SU-DHL-6 (cell line): Measurements from ENCODE around the gene SPEF1.

Source experiments
- H2AFZ ChIP-seq: fragments of 200-600 bp; sonication (generic); 2 replicates; pipeline ENCODE4 v1.6.1; 2014; ENCODE audit warnings: low read depth, mild to moderate bottlenecking, moderate library complexity, mixed read lengths, antibody characterized with exemption, low read length; ENCODE audit not compliant: severe bottlenecking
- H3F3A ChIP-seq: fragments of 200-600 bp; shearing (Covaris generic); 2 replicates; pipeline ENCODE4 v1.6.0; 2016; ENCODE audit warnings: antibody characterized with exemption, mild to moderate bottlenecking; ENCODE audit not compliant: insufficient read depth
- H3K27ac ChIP-seq: fragments of 200-600 bp; sonication (generic); 2 replicates; pipeline ENCODE4 v1.5.1; 2016; ENCODE audit warnings: low read depth, mild to moderate bottlenecking, low read length, moderate library complexity, mixed read lengths
- H3K27me3 ChIP-seq: fragments of 200-600 bp; sonication (generic), shearing (Covaris generic); 2 replicates; pipeline ENCODE4 v1.6.0; 2014; ENCODE audit warnings: mild to moderate bottlenecking, low read length
- H3K36me3 ChIP-seq: fragments of 200-600 bp; sonication (generic); 2 replicates; pipeline ENCODE4 v1.6.1; 2014; ENCODE audit warnings: mild to moderate bottlenecking, low read length, mixed read lengths
- H3K4me2 ChIP-seq: fragments of 300-600, 200-600 bp; shearing (Covaris generic), sonication (generic); 2 replicates; pipeline ENCODE4 v1.6.0; 2014; ENCODE audit warnings: low read length, low read depth, mild to moderate bottlenecking; ENCODE audit not compliant: poor library complexity, severe bottlenecking
- H3K4me3 ChIP-seq: fragments of 200-600 bp; sonication (generic); 2 replicates; pipeline ENCODE4 v1.5.1; 2014; ENCODE audit warnings: antibody characterized with exemption, low read length, mild to moderate bottlenecking, mixed read lengths; ENCODE audit not compliant: insufficient read depth, poor library complexity, severe bottlenecking
- H3K79me2 ChIP-seq: fragments of 200-600 bp; sonication (generic); 2 replicates; pipeline ENCODE4 v1.6.1; 2014; ENCODE audit warnings: mild to moderate bottlenecking, low read length, moderate library complexity; ENCODE audit not compliant: insufficient read depth
- H3K9ac ChIP-seq: fragments of 200-600 bp; sonication (generic); 2 replicates; pipeline ENCODE4 v1.7.0; 2014; ENCODE audit warnings: mild to moderate bottlenecking, low read length
- H3K9me2 ChIP-seq: fragments of 200-600 bp; sonication (generic); replicated peaks from 2 replicates; pipeline ENCODE4 v1.6.1; 2014; ENCODE audit warnings: low read length; ENCODE audit not compliant: insufficient read depth
- H3K9me3 ChIP-seq: fragments of 200-600 bp; sonication (generic); 2 replicates; pipeline ENCODE4 v1.6.1; 2014; ENCODE audit warnings: low read length, mixed read lengths; ENCODE audit not compliant: insufficient read depth
- H4K20me1 ChIP-seq: fragments of 200-600 bp; sonication (generic); 2 replicates; pipeline ENCODE4 v1.6.1; 2014; ENCODE audit warnings: low read depth, mild to moderate bottlenecking, antibody characterized with exemption, low read length, moderate library complexity, mixed read lengths
- CTCF ChIP-seq: fragments of 200-600 bp; sonication (generic); IDR thresholded peaks from one replicate; pipeline ENCODE4 v1.5.1; 2017; ENCODE audit warnings: antibody characterized with exemption, mild to moderate bottlenecking, low read length, moderate library complexity; ENCODE audit not compliant: insufficient read depth, poor library complexity, severe bottlenecking
- EZH2phosphoT487 ChIP-seq: fragments of 200-600 bp; sonication (generic), shearing (Covaris generic); conservative IDR thresholded peaks from 2 replicates; pipeline ENCODE4 v1.6.1; 2018; ENCODE audit warnings: mild to moderate bottlenecking, antibody characterized with exemption, low read length, moderate library complexity, mixed read lengths

The SPEF1 gene

GRCh38 chr20:3759316-3759823 lies 21.9 kb downstream of the SPEF1 start:
- Histone ChIP-seq H3K79me2 (peaks cover 20% of the 10 kb centered on the region), H4K20me1 (no peaks in the 10 kb centered on the region), H3K9me3 (no peaks in the 10 kb centered on the region), H2AFZ (no peak overlapping the region), H3K27me3 (no peaks in the 10 kb centered on the region), H3K9ac (no peak overlapping the region), H3K27ac (no peak overlapping the region), H3K4me2 (no peak overlapping the region), H3F3A (no peaks in the 10 kb centered on the region), H3K4me3 (no peak overlapping the region), H3K9me2 (no peaks in the 10 kb centered on the region), H3K36me3 (no peaks in the 10 kb centered on the region)
- TF ChIP-seq EZH2phosphoT487 (no peak), CTCF (no peak)

- no peaks in the 10 kb centered on the region for H3K36me3 ChIP-seq
- no peaks in the 10 kb centered on the region for H3F3A ChIP-seq
- H3K9me2 ChIP-seq = no peaks in the 10 kb centered on the region
- no peaks in the 10 kb centered on the region for H3K27me3 ChIP-seq
- H3K9me3 ChIP-seq = no peaks in the 10 kb centered on the region
- H3K79me2 ChIP-seq = peaks cover 18% of the 10 kb centered on the region
- no peak overlapping the region for H3K4me2 ChIP-seq
- H4K20me1 ChIP-seq = no peaks in the 10 kb centered on the region
- no peak overlapping the region for H3K4me3 ChIP-seq
- TF ChIP-seq CTCF (no peak), EZH2phosphoT487 (no peak)
- no peak overlapping the region for H3K27ac ChIP-seq
- no peak overlapping the region for H2AFZ ChIP-seq
- no peak overlapping the region for H3K9ac ChIP-seq
Measured at GRCh38 chr20:3758566-3758965, 22.7 kb downstream of the SPEF1 start.

DNA sequence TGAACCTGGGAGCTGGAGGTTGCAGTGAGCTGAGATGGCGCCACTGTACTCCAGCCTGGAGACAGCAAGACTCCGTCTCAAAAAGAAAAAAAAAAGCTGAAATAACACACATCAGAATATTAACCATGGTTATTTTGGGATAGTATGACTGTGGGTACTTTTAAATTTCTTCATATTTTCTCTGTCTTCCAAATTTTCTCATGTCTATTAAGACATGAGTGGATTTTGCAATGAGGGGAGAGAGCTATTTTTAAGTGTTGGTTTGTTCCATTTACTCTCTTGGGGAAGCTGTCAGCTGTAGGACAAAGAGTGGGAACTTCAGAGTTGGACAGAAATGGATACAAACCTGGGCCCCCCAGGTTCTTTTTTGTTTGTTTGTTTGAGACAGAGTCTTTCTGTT lies 24.0 kb downstream of the SPEF1 start:
- TF ChIP-seq EZH2phosphoT487 (no peak), CTCF (no peak)

More for the DNA sequence above, 24.0 kb downstream of the SPEF1 start:
- no peak overlapping the region for H3K4me3 ChIP-seq
- H4K20me1 ChIP-seq = no peaks in the 10 kb centered on the region; the same call in 1 of the 2 replicates
- H3K27ac ChIP-seq = no peak overlapping the region
- H3K36me3 ChIP-seq = no peaks in the 10 kb centered on the region
- H3K27me3 ChIP-seq = no peaks in the 10 kb centered on the region
- no peaks in the 10 kb centered on the region for H3K9me2 ChIP-seq
- H3F3A ChIP-seq = no peaks in the 10 kb centered on the region
- H2AFZ ChIP-seq = no peak overlapping the region
- no peak overlapping the region for H3K4me2 ChIP-seq
- no peak overlapping the region for H3K9ac ChIP-seq
- no peaks in the 10 kb centered on the region for H3K9me3 ChIP-seq
- peaks cover 18% of the 10 kb centered on the region for H3K79me2 ChIP-seq
